Breast epithelium (tissue), 4 donors: ENCODE results near the gene MAPK8IP1. TPM values are rescaled to one million over a fixed set of nuclear protein-coding genes. Genes with fewer than 3 reads are reported as not detected.

Source experiments
- DNase-seq, 2 donors: peaks; one replicate each; pipeline ENCODE4 v3.0.0-alpha.2; 2019; ENCODE audit warnings: low spot score in 2 of 2
- H3K27ac ChIP-seq, 2 donors: fragments of 200-600 bp; sonication (generic) in 1 of 2; one replicate each; pipeline ENCODE4 v1.5.1; 2016 to 2019; ENCODE audit warnings: mild to moderate bottlenecking in 1 of 2
- H3K27me3 ChIP-seq, 2 donors: fragments of 200-600 bp; sonication (generic) in 1 of 2; one replicate each; pipeline versions ENCODE4 v1.5.1 to v1.6.0; 2017 to 2019; ENCODE audit warnings: control low read depth in 1 of 2, mild to moderate bottlenecking in 1 of 2
- H3K36me3 ChIP-seq: fragments of 200-600 bp; one replicate; pipeline ENCODE4 v1.5.1; 2019
- H3K4me1 ChIP-seq, 2 donors: fragments of 200-600 bp; sonication (generic); one replicate each; pipeline ENCODE4 v1.5.1; 2016 to 2019; ENCODE audit warnings: control low read depth in 1 of 2
- H3K4me3 ChIP-seq, 3 donors: fragments of 200-600 bp; sonication (generic); 1 replicate in 2 of 3; 2 replicates in 1 of 3; pipeline ENCODE4 v1.5.1; 2016 to 2019; ENCODE audit warnings: mild to moderate bottlenecking in 3 of 3, moderate library complexity in 2 of 3
- H3K9me3 ChIP-seq, 2 donors: fragments of 200-600 bp; sonication (generic) in 1 of 2; one replicate each; pipeline ENCODE4 v1.5.1; 2016 to 2019; ENCODE audit warnings: control low read depth in 1 of 2
- CTCF ChIP-seq, 3 donors: fragments of 450-650 bp; IDR thresholded peaks; one replicate each; pipeline ENCODE4 v1.5.1; 2016 to 2017; ENCODE audit warnings: antibody characterized with exemption in 3 of 3, mild to moderate bottlenecking in 3 of 3, moderate library complexity in 3 of 3
- POLR2A ChIP-seq: fragments of 450-650 bp; IDR thresholded peaks from one replicate; pipeline ENCODE4 v1.6.1; 2016; ENCODE audit warnings: antibody characterized with exemption, mild to moderate bottlenecking, moderate library complexity
- POLR2AphosphoS5 ChIP-seq, 3 donors: sonication (generic); formaldehyde crosslinking; IDR thresholded peaks; one replicate each; pipeline ENCODE4 v1.6.1; 2017; ENCODE audit warnings: antibody characterized with exemption in 3 of 3
- intact Hi-C: fragments of 100-400 bp; cut with DNase I; formaldehyde crosslinking; loops from one replicate; pipeline ENCODE4 v1.15.1; 2023; ENCODE audit warnings: low total_unique reads
- total RNA-seq, 3 donors: library from RNA; depleted of rRNA; stranded (reverse); fragments of >200 nt; gene quantifications; one replicate each; pipeline ENCODE4 v1.1.0, GENCODE V29; 2016

MAPK8IP1 gene
- total RNA-seq, 3 donors from 2014 or later = 5.4 to 7.2 (median 5.9) TPM

GRCh38 chr11:45929486-45930030 is 44.1 kb downstream of the MAPK8IP1 start:
- no peak for DNase-seq
- TF ChIP-seq CTCF (IDR thresholded peaks at IDR 0.05) (no peak), POLR2A (no peak), POLR2AphosphoS5 (IDR thresholded peaks at IDR 0.05) (no peak)
- no peaks in the 10 kb centered on the region for H3K27me3 ChIP-seq
- intact Hi-C loops = no loop called here
- peaks cover 0 to 15% of the 10 kb centered on the region in 2 donors for H3K4me1 ChIP-seq
- H3K4me3 ChIP-seq = no peak overlapping the region
- H3K36me3 ChIP-seq = no peaks in the 10 kb centered on the region
- peak overlapping the region; percentile 77 to 88 for H3K27ac ChIP-seq
- no peaks in the 10 kb centered on the region for H3K9me3 ChIP-seq

- DNase-seq = no peak
- H3K9me3 ChIP-seq = no peaks in the 10 kb centered on the region
- H3K27me3 ChIP-seq = no peaks in the 10 kb centered on the region
- H3K36me3 ChIP-seq = no peaks in the 10 kb centered on the region
- peak overlapping the region in 1 of 3 donors; percentile 2 for H3K4me3 ChIP-seq
- TF ChIP-seq CTCF (IDR thresholded peaks at IDR 0.05) = no peak
- no peak for TF ChIP-seq POLR2A
- no peak for TF ChIP-seq POLR2AphosphoS5 (IDR thresholded peaks at IDR 0.05)
- intact Hi-C loops = no loop called here
- H3K4me1 ChIP-seq = peaks cover 0 to 15% of the 10 kb centered on the region in 2 donors
- peak overlapping the region; percentile 77 to 88 for H3K27ac ChIP-seq
Measured at GRCh38 chr11:45930031-45930794, 44.8 kb downstream of the MAPK8IP1 start.

GRCh38 chr11:45930951-45931570 is 45.6 kb downstream of the MAPK8IP1 start:
- peak in 1 of 2 donors; percentile 78 for DNase-seq
- Histone ChIP-seq H3K36me3 (no peaks in the 10 kb centered on the region), H3K27ac (peak overlapping the region; percentile 77 to 88), H3K9me3 (no peaks in the 10 kb centered on the region), H3K27me3 (no peaks in the 10 kb centered on the region), H3K4me1 (peaks cover 0 to 15% of the 10 kb centered on the region in 2 donors), H3K4me3 (peak overlapping the region in 1 of 3 donors; percentile 2)
- intact Hi-C loops = no loop called here
- TF ChIP-seq POLR2A (no peak), CTCF (IDR thresholded peaks at IDR 0.05) (no peak)

- no peaks in the 10 kb centered on the region for H3K36me3 ChIP-seq
- DNase-seq = no peak
- TF ChIP-seq POLR2AphosphoS5 (IDR thresholded peaks at IDR 0.05) = no peak
- peak overlapping the region; percentile 77 to 88 for H3K27ac ChIP-seq
- H3K27me3 ChIP-seq = no peaks in the 10 kb centered on the region
- intact Hi-C loops = no loop called here
- peaks cover 0 to 15% of the 10 kb centered on the region in 2 donors for H3K4me1 ChIP-seq
- peak overlapping the region in 1 of 3 donors; percentile 21 for H3K4me3 ChIP-seq
- H3K9me3 ChIP-seq = no peaks in the 10 kb centered on the region
Measured at GRCh38 chr11:45931739-45932138, 46.3 kb downstream of the MAPK8IP1 start.

- TF ChIP-seq POLR2AphosphoS5 (IDR thresholded peaks at IDR 0.05) = no peak
- TF ChIP-seq POLR2A = no peak
- no peak for TF ChIP-seq CTCF (IDR thresholded peaks at IDR 0.05)
- Histone ChIP-seq H3K27ac (peak overlapping the region; percentile 77 to 88), H3K27me3 (no peaks in the 10 kb centered on the region), H3K9me3 (no peaks in the 10 kb centered on the region), H3K4me1 (peaks cover 0 to 15% of the 10 kb centered on the region in 2 donors), H3K4me3 (peak overlapping the region in 1 of 3 donors; percentile 21), H3K36me3 (no peaks in the 10 kb centered on the region)
- DNase-seq = no peak
- intact Hi-C loops = no loop called here
Measured at GRCh38 chr11:45932217-45932616, 46.8 kb downstream of the MAPK8IP1 start.
